ENCODE measurements around the gene RASGRF1. TPM values are rescaled to one million over a fixed set of nuclear protein-coding genes. Genes with fewer than 3 reads are reported as not detected.

The RASGRF1 gene
- total RNA-seq, 1 donor from 2014 or later = not detected

- no peaks in the 10 kb centered on the region for H3K27me3 Mint-ChIP-seq (ENCODE audit: unreplicated experiment)
- H3K4me1 Mint-ChIP-seq (ENCODE audit: unreplicated experiment) = peaks cover 3% of the 10 kb centered on the region
- H3K27ac Mint-ChIP-seq (ENCODE audit: unreplicated experiment) = no peak overlapping the region
- H3K4me3 Mint-ChIP-seq (ENCODE audit: unreplicated experiment) = no peak overlapping the region
- DNase-seq (ENCODE audit: low spot score) = no peak
- no peak for TF ChIP-seq CTCF (IDR thresholded peaks at IDR 0.05; ENCODE audit: unreplicated experiment)
- peaks cover 4% of the 10 kb centered on the region for H3K9me3 Mint-ChIP-seq (ENCODE audit: unreplicated experiment)
- no peaks in the 10 kb centered on the region for H3K36me3 Mint-ChIP-seq (ENCODE audit: low read depth, unreplicated experiment)
These were observed 41.8 kb upstream of the RASGRF1 start for GRCh38 chr15:79132361-79132760.

GRCh38 chr15:79130535-79131130 lies 40.1 kb upstream of the RASGRF1 start:
- TF ChIP-seq CTCF (IDR thresholded peaks at IDR 0.05; ENCODE audit: unreplicated experiment) = peak; percentile 63
- Mint-ChIP-seq H3K4me3 (ENCODE audit: unreplicated experiment) (no peak overlapping the region), H3K27me3 (ENCODE audit: unreplicated experiment) (no peaks in the 10 kb centered on the region), H3K27ac (ENCODE audit: unreplicated experiment) (no peak overlapping the region), H3K4me1 (ENCODE audit: unreplicated experiment) (no peaks in the 10 kb centered on the region), H3K36me3 (ENCODE audit: low read depth, unreplicated experiment) (no peaks in the 10 kb centered on the region), H3K9me3 (ENCODE audit: unreplicated experiment) (peaks cover 4% of the 10 kb centered on the region)
- no peak for DNase-seq (ENCODE audit: low spot score)

- Mint-ChIP-seq H3K36me3 (ENCODE audit: low read depth, unreplicated experiment) (no peaks in the 10 kb centered on the region), H3K27ac (ENCODE audit: unreplicated experiment) (no peak overlapping the region), H3K27me3 (ENCODE audit: unreplicated experiment) (no peaks in the 10 kb centered on the region), H3K4me1 (ENCODE audit: unreplicated experiment) (no peaks in the 10 kb centered on the region), H3K4me3 (ENCODE audit: unreplicated experiment) (no peak overlapping the region), H3K9me3 (ENCODE audit: unreplicated experiment) (peaks cover 4% of the 10 kb centered on the region)
- no peak for TF ChIP-seq CTCF (IDR thresholded peaks at IDR 0.05; ENCODE audit: unreplicated experiment)
- DNase-seq (ENCODE audit: low spot score) = no peak
These were observed 38.7 kb upstream of the RASGRF1 start for GRCh38 chr15:79129235-79129634.

GRCh38 chr15:79128556-79128955 lies 38.0 kb upstream of the RASGRF1 start:
- H3K27me3 Mint-ChIP-seq (ENCODE audit: unreplicated experiment) = no peaks in the 10 kb centered on the region
- no peaks in the 10 kb centered on the region for H3K4me1 Mint-ChIP-seq (ENCODE audit: unreplicated experiment)
- no peak overlapping the region for H3K4me3 Mint-ChIP-seq (ENCODE audit: unreplicated experiment)
- no peak overlapping the region for H3K27ac Mint-ChIP-seq (ENCODE audit: unreplicated experiment)
- TF ChIP-seq CTCF (IDR thresholded peaks at IDR 0.05; ENCODE audit: unreplicated experiment) = no peak
- peaks cover 4% of the 10 kb centered on the region for H3K9me3 Mint-ChIP-seq (ENCODE audit: unreplicated experiment)
- DNase-seq (ENCODE audit: low spot score) = no peak
- H3K36me3 Mint-ChIP-seq (ENCODE audit: low read depth, unreplicated experiment) = no peaks in the 10 kb centered on the region

DNA sequence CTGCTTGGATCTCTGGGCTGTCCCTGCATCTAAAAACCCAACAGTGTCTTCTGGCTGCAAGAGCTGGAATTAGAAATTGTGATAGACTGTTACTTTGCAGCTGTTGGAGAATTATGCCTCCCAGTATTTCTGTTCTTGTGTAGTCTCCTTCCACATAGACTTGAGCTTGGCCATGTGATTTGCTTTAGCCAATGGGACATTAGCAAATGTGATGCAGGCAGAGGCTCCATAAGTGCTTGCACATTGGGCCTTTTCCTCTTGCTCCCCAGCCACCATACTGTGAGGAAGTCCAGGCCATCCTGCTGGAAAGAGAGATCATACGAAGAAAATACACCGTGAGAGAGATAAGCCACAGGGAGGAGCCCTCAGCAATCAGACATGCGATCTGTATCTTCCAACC lies 33.8 kb upstream of the RASGRF1 start:
- Mint-ChIP-seq H3K9me3 (ENCODE audit: unreplicated experiment) (no peaks in the 10 kb centered on the region), H3K4me3 (ENCODE audit: unreplicated experiment) (no peak overlapping the region), H3K36me3 (ENCODE audit: low read depth, unreplicated experiment) (no peaks in the 10 kb centered on the region), H3K27me3 (ENCODE audit: unreplicated experiment) (no peaks in the 10 kb centered on the region), H3K27ac (ENCODE audit: unreplicated experiment) (no peak overlapping the region), H3K4me1 (ENCODE audit: unreplicated experiment) (no peaks in the 10 kb centered on the region)
- no peak for DNase-seq (ENCODE audit: low spot score)
- TF ChIP-seq CTCF (IDR thresholded peaks at IDR 0.05; ENCODE audit: unreplicated experiment) = no peak
